GM12878 (cell line): ENCODE data around the gene ARID5B. TPM values are rescaled to one million over a fixed set of nuclear protein-coding genes. Genes with fewer than 3 reads are reported as not detected.

ENCODE experiments used
- ATAC-seq: fragments of 200-7000 bp; cut with Tn5 transposase; 3 replicates; pipeline ENCODE4 v1.9.1; 2020; ENCODE audit warnings: mild to moderate bottlenecking, moderate library complexity
- BruUV-seq: library from RNA; stranded (reverse); fragments of 400-500 nt; replicated peaks from 2 replicates; lab custom pipeline; 2021; lab: Mats Ljungman, UMichigan
- CTCF ChIA-PET: fragments of 300-600 bp; sonication (Branson Sonifier 250); formaldehyde crosslinking; extraction: SDS; loops from one replicate; lab custom pipeline; 2021; ENCODE audit warnings: inconsistent platforms; lab: Yijun Ruan, JAX
- POLR2A ChIA-PET: fragments of 350-600 bp; formaldehyde crosslinking; extraction: SDS; loops from one replicate; lab custom pipeline; 2021; ENCODE audit warnings: inconsistent platforms; lab: Charles Lee
- RAD21 ChIA-PET: fragments of 300-600 bp; sonication (Branson Sonifier 250); formaldehyde crosslinking; loops from one replicate; lab custom pipeline; 2023; ENCODE audit warnings: antibody characterized with exemption; ENCODE audit not compliant: unreplicated experiment; lab: Charles Lee
- SMC1A ChIA-PET: fragments of 300-600 bp; sonication (Branson Sonifier 250); formaldehyde crosslinking; loops from one replicate; lab custom pipeline; 2023; ENCODE audit not compliant: unreplicated experiment, uncharacterized antibody; lab: Charles Lee
- DNase-seq: peaks from one replicate; pipeline ENCODE4 v3.0.0-alpha.2; 2011; ENCODE audit warnings: low read depth, low spot score
- FAIRE-seq: peaks from 3 replicates; lab custom pipeline; 2011; peaks lifted over from hg19 to GRCh38; lab: Jason Lieb, UNC
- H2AFZ ChIP-seq: 2 replicates; pipeline ENCODE4 v1.6.0; 2011; ENCODE audit warnings: low read depth, low read length, control low read depth; ENCODE audit not compliant: control insufficient read depth
- H3K27ac ChIP-seq: 2 replicates; pipeline ENCODE4 v1.5.1; 2011; ENCODE audit warnings: control low read depth; ENCODE audit not compliant: control insufficient read depth, insufficient read depth
- H3K27me3 ChIP-seq, 2 experiments: replicated peaks in 1 of 2; 2 replicates each; pipeline versions ENCODE4 v1.6.0 to v1.6.1; 2011; ENCODE audit warnings: low read length in 1 of 2; ENCODE audit not compliant: control insufficient read depth in 2 of 2, insufficient read depth in 2 of 2
- H3K36me3 ChIP-seq, 2 experiments: 2 replicates each; pipeline ENCODE4 v1.5.1; 2011; ENCODE audit warnings: low read length in 1 of 2; ENCODE audit not compliant: control insufficient read depth in 2 of 2, insufficient read depth in 2 of 2
- H3K4me1 ChIP-seq: 2 replicates; pipeline ENCODE4 v1.6.1; 2011; ENCODE audit warnings: mild to moderate bottlenecking, low read length, moderate library complexity, mixed read lengths; ENCODE audit not compliant: control insufficient read depth, insufficient read depth
- H3K4me2 ChIP-seq: 2 replicates; pipeline ENCODE4 v1.6.0; 2011; ENCODE audit warnings: control low read depth; ENCODE audit not compliant: control insufficient read depth, insufficient read depth
- H3K4me3 ChIP-seq: fragments of 200-600 bp; sonication (generic); 2 replicates; pipeline ENCODE4 v1.5.1; 2016
- H3K79me2 ChIP-seq: 2 replicates; pipeline ENCODE4 v1.6.0; 2011; ENCODE audit warnings: low read length; ENCODE audit not compliant: control insufficient read depth, insufficient read depth
- H3K9ac ChIP-seq: 2 replicates; pipeline ENCODE4 v1.8.0; 2011; ENCODE audit warnings: low read length, control low read depth, mixed read lengths; ENCODE audit not compliant: control insufficient read depth, insufficient read depth
- H3K9me3 ChIP-seq: replicated peaks from 3 replicates; pipeline ENCODE4 v1.5.1; 2011; ENCODE audit warnings: mild to moderate bottlenecking, low read length; ENCODE audit not compliant: control insufficient read depth, insufficient read depth
- H4K20me1 ChIP-seq: 2 replicates; pipeline ENCODE4 v1.6.0; 2011; ENCODE audit not compliant: control insufficient read depth, insufficient read depth
- ATF3 ChIP-seq: IDR thresholded peaks from 2 replicates; pipeline ENCODE4 v1.6.1; 2011; ENCODE audit warnings: low read depth, mild to moderate bottlenecking, low read length, moderate library complexity, borderline replicate concordance; ENCODE audit errors: extremely low read depth
- IKZF2 ChIP-seq, 2 experiments: fragments of 450-650 bp; IDR thresholded peaks; 2 replicates each; pipeline ENCODE4 v1.6.1; 2017; ENCODE audit warnings: mild to moderate bottlenecking in 2 of 2, moderate library complexity in 2 of 2
- WGBS: methylation state at CpG from one replicate; pipeline ENCODE4 v1.1.6; 2016; ENCODE audit warnings: low lambda C conversion rate; ENCODE audit not compliant: insufficient replicate concordance, insufficient coverage; ENCODE audit errors: missing lambda C conversion rate; 5-methylcytosine and 5-hydroxymethylcytosine counted together
- in situ Hi-C: fragments of 300-500 bp; cut with MboI; formaldehyde crosslinking; loops from 9 replicates; pipeline ENCODE4 v1.14.3; 2018; ENCODE audit warnings: mixed read lengths
- intact Hi-C: fragments of 100-400 bp; cut with micrococcal nuclease; formaldehyde crosslinking; loops from one replicate; pipeline ENCODE4 v1.14.2; 2022; ENCODE audit not compliant: unreplicated experiment
- polyA plus RNA-seq, 11 experiments: library from polyadenylated mRNA; depleted of rRNA in 4 of 11; unstranded in 6 of 11; stranded (reverse) in 5 of 11; fragments of >200 nt; fragmentation: Nextera tagmentation in 4 of 11; fragmentation: Illumina TruSeq in 1 of 11; extraction: Ambion mirVana in 4 of 11; extraction: Trizol in 1 of 11; gene quantifications; 1 replicate in 1 of 11; 2 replicates in 10 of 11; pipeline versions ENCODE4 v1.2.1 to v1.2.3, GENCODE V29; 2011 to 2016; ENCODE audit warnings: inconsistent platforms in 2 of 11, missing spikeins in 2 of 11, low read depth in 1 of 11
- total RNA-seq, 4 experiments: library from RNA; depleted of rRNA in 3 of 4; stranded (reverse); fragments of >200 nt in 3 of 4; fragmentation: Illumina TruSeq in 1 of 4; extraction: Trizol in 1 of 4; gene quantifications; 2 replicates each; pipeline versions ENCODE4 v1.2.1 to v1.2.3, GENCODE V29; 2013 to 2021
- TF ChIP-seq, protein P1 (sequence below): fragments of 150-350 bp; IDR thresholded peaks from 2 replicates; pipeline ENCODE4 v1.6.1; 2016; ENCODE audit warnings: low read depth, low read length

The ARID5B gene
- total and polyA plus RNA-seq, 10 of the 15 experiments (the other 5 are each of a cell fraction or from before 2014, with no cell fraction given) = 2.7 to 8.5 (median 6.1) TPM

- Histone ChIP-seq H3K79me2 (no peaks in the 10 kb centered on the region; the same call in none of the 2 replicates), H3K4me1 (peaks cover 19% of the 10 kb centered on the region; the same call in 1 of the 2 replicates), H3K36me3 (peaks cover 12 to 34% of the 10 kb centered on the region in 2 experiments), H2AFZ (no peak overlapping the region), H3K9me3 (no peaks in the 10 kb centered on the region), H3K9ac (no peak overlapping the region), H3K27ac (no peak overlapping the region), H3K4me2 (no peak overlapping the region), H4K20me1 (no peaks in the 10 kb centered on the region), H3K27me3 (no peaks in the 10 kb centered on the region), H3K4me3 (no peak overlapping the region)
- ATAC-seq (no peak), FAIRE-seq (no peak), DNase-seq (no peak)
- CTCF ChIA-PET = interaction anchor here (1.3 kb wide), 1 partner anchor 254 kb away, joined by 3 read pairs; no protein-coding TSS in a partner anchor
- TF ChIP-seq, protein P1, sequence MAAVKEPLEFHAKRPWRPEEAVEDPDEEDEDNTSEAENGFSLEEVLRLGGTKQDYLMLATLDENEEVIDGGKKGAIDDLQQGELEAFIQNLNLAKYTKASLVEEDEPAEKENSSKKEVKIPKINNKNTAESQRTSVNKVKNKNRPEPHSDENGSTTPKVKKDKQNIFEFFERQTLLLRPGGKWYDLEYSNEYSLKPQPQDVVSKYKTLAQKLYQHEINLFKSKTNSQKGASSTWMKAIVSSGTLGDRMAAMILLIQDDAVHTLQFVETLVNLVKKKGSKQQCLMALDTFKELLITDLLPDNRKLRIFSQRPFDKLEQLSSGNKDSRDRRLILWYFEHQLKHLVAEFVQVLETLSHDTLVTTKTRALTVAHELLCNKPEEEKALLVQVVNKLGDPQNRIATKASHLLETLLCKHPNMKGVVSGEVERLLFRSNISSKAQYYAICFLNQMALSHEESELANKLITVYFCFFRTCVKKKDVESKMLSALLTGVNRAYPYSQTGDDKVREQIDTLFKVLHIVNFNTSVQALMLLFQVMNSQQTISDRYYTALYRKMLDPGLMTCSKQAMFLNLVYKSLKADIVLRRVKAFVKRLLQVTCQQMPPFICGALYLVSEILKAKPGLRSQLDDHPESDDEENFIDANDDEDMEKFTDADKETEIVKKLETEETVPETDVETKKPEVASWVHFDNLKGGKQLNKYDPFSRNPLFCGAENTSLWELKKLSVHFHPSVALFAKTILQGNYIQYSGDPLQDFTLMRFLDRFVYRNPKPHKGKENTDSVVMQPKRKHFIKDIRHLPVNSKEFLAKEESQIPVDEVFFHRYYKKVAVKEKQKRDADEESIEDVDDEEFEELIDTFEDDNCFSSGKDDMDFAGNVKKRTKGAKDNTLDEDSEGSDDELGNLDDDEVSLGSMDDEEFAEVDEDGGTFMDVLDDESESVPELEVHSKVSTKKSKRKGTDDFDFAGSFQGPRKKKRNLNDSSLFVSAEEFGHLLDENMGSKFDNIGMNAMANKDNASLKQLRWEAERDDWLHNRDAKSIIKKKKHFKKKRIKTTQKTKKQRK = no peak
- TF ChIP-seq IKZF2 (IDR thresholded peaks at IDR 0.05) (no peak), ATF3 (no peak)
- RAD21 ChIA-PET = no interaction called here
- intact Hi-C loops = no loop called here
- POLR2A ChIA-PET = no interaction called here
- SMC1A ChIA-PET = interaction anchor here (0.7 to 1.8 kb wide), 2 partner anchors 30 to 69 kb away, joined by 4 read pairs; no protein-coding TSS in a partner anchor
- in situ Hi-C loops = no loop called here
- BruUV-seq = no TSS peak
- WGBS = 83% methylated on average over 3 of the region's 3 CpGs
Measured at GRCh38 chr10:62088786-62089185, 187.3 kb downstream of the ARID5B start.
